HepG2 (cell line): ENCODE data around the gene RAB17. TPM values are rescaled to one million over a fixed set of nuclear protein-coding genes. Genes with fewer than 3 reads are reported as not detected.

Experiments used
- AGO1 ChIP-seq: fragments of 200-400 bp; formaldehyde crosslinking; IDR thresholded peaks from 2 replicates; pipeline ENCODE4 v1.6.1; 2017; ENCODE audit warnings: mild to moderate bottlenecking, low read depth, low read length, moderate library complexity; ENCODE audit not compliant: poor library complexity, severe bottlenecking
- CENPT ChIP-seq: sonication (generic); formaldehyde crosslinking; IDR thresholded peaks from 2 replicates; pipeline ENCODE4 v1.8.0; 2022; ENCODE audit warnings: low read depth, mild to moderate bottlenecking, moderate library complexity, missing genetic modification reagents
- ETV6 ChIP-seq: sonication (generic); formaldehyde crosslinking; conservative IDR thresholded peaks from 2 replicates; pipeline ENCODE4 v1.4.0; 2020; ENCODE audit warnings: missing genetic modification reagents
- HMG20B ChIP-seq: conservative IDR thresholded peaks from 2 replicates; pipeline ENCODE4 v1.6.1; 2016; ENCODE audit warnings: missing genetic modification reagents, missing compliant biosample characterization
- NFRKB ChIP-seq: fragments of 450-650 bp; IDR thresholded peaks from 2 replicates; pipeline ENCODE4 v1.6.1; 2017
- PHF8 ChIP-seq: sonication (generic); formaldehyde crosslinking; IDR thresholded peaks from 2 replicates; pipeline ENCODE4 v1.5.0; 2020; ENCODE audit warnings: missing genetic modification reagents
- POLR2G ChIP-seq: fragments of 200-400 bp; formaldehyde crosslinking; IDR thresholded peaks from 2 replicates; pipeline ENCODE4 v1.6.1; 2018; ENCODE audit warnings: mild to moderate bottlenecking, low read depth, low read length, moderate library complexity
- SRF ChIP-seq: IDR thresholded peaks from 2 replicates; pipeline ENCODE4 v1.6.1; 2011; ENCODE audit warnings: mild to moderate bottlenecking, low read depth, low read length, moderate library complexity
- SRSF1 ChIP-seq: fragments of 200-400 bp; formaldehyde crosslinking; optimal IDR thresholded peaks from 2 replicates; pipeline ENCODE3; 2017; ENCODE audit warnings: mild to moderate bottlenecking, low read depth, low read length, moderate library complexity
- ZNF263 ChIP-seq: sonication (generic); formaldehyde crosslinking; IDR thresholded peaks from 2 replicates; pipeline ENCODE4 v1.4.0; 2020; ENCODE audit warnings: missing genetic modification reagents
- ZNF292 ChIP-seq: sonication (generic); formaldehyde crosslinking; IDR thresholded peaks from 2 replicates; pipeline ENCODE4 v1.8.1; 2022; ENCODE audit warnings: mild to moderate bottlenecking, low read depth, missing genetic modification reagents, borderline replicate concordance
- ZNF33A ChIP-seq: sonication (generic); formaldehyde crosslinking; IDR thresholded peaks from 2 replicates; pipeline ENCODE4 v1.5.1; 2020; ENCODE audit warnings: missing genetic modification reagents, mild to moderate bottlenecking, moderate library complexity, borderline replicate concordance
- ZNF431 ChIP-seq: sonication (generic); formaldehyde crosslinking; IDR thresholded peaks from 2 replicates; pipeline ENCODE4 v1.9.0; 2022; ENCODE audit warnings: missing genetic modification reagents, low read depth, mild to moderate bottlenecking, borderline replicate concordance
- ZNF720 ChIP-seq: sonication (generic); formaldehyde crosslinking; IDR thresholded peaks from 2 replicates; pipeline ENCODE4 v1.4.0; 2020; ENCODE audit warnings: missing genetic modification reagents
- polyA plus RNA-seq, 8 experiments: library from polyadenylated mRNA; depleted of rRNA in 3 of 8; stranded (reverse) in 7 of 8; unstranded in 1 of 8; fragments of >200 nt; fragmentation: Illumina TruSeq in 4 of 8; extraction: Trizol in 4 of 8; gene quantifications; 2 replicates each; pipeline versions ENCODE4 v1.2.1 to v1.2.3, GENCODE V29; 2011 to 2016; ENCODE audit warnings: low read depth in 4 of 8, missing spikeins in 1 of 8, mixed read lengths in 1 of 8; ENCODE audit not compliant: insufficient read depth in 1 of 8
- total RNA-seq, 5 experiments: library from RNA; depleted of rRNA; stranded (reverse); fragments of >200 nt; fragmentation: Illumina TruSeq; extraction: Trizol; gene quantifications; 2 replicates each; pipeline ENCODE4 v1.2.3, GENCODE V29; 2016; ENCODE audit warnings: low read depth in 1 of 5
- TF ChIP-seq, protein P1 (sequence below): sonication (generic); formaldehyde crosslinking; IDR thresholded peaks from 2 replicates; pipeline ENCODE4 v1.8.1; 2023; ENCODE audit warnings: mild to moderate bottlenecking, inconsistent platforms, moderate library complexity, missing genetic modification reagents, borderline replicate concordance
- TF ChIP-seq, protein P2 (sequence below): IDR thresholded peaks from 2 replicates; pipeline ENCODE4 v1.6.1; 2016; ENCODE audit warnings: low read depth, borderline replicate concordance
- TF ChIP-seq, protein P3 (sequence below): sonication (generic); formaldehyde crosslinking; IDR thresholded peaks from 2 replicates; pipeline ENCODE4 v1.4.0; 2020; ENCODE audit warnings: missing genetic modification reagents
- TF ChIP-seq, protein P4 (sequence below): IDR thresholded peaks from 2 replicates; pipeline ENCODE4 v1.4.0; 2020; ENCODE audit warnings: mild to moderate bottlenecking, missing genetic modification reagents

RAB17 gene
- total and polyA plus RNA-seq, 2 of the 13 experiments (the other 11 are each of a cell fraction or from before 2014, with no cell fraction given), result 68.0 to 124 TPM

DNA sequence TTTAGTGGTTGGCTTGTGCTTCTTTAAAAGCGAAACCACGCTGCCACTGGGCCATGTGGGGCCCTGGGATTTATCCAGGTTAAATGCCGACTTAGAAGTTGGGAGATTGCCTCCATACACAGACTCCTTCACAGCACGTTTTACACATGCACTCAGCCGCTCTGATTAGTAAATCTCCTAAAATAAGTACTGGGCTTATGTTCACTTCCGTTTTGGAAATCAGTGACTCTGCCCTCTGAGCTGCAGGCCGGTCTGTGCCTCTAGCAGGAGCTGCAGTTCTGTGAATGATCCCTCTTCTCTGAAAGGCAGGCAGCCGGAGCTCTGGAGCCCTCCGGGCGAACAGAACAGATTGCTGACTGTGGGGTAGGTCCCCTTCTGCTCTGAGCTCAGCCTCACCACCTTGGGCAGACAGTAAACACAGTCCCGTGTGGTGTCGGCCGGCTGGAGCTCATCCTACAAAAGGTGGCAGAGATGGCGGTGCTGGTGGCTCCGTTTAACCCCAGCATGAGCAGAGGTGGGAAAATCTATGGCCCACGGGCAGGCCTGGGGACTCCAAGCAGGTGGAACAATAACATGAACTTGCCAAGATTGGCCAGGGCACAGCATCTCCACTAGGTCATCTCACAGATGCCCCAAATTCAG, 9.8 kb upstream of the RAB17 start (continued):
- TF ChIP-seq, protein P1, sequence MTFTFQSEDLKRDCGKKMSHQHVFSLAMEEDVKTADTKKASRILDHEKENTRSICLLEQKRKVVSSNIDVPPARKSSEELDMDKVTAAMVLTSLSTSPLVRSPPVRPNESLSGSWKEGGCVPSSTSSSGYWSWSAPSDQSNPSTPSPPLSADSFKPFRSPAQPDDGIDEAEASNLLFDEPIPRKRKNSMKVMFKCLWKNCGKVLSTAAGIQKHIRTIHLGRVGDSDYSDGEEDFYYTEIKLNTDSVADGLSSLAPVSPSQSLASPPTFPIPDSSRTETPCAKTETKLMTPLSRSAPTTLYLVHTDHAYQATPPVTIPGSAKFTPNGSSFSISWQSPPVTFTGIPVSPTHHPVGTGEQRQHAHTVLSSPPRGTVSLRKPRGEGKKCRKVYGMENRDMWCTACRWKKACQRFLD, result 0 out of 2 replicates have a peak, but pooled peaks have one; percentile 66
- TF ChIP-seq, protein P2, sequence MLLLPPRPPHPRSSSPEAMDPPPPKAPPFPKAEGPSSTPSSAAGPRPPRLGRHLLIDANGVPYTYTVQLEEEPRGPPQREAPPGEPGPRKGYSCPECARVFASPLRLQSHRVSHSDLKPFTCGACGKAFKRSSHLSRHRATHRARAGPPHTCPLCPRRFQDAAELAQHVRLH (CRISPR knock-in tag), result peak; percentile 62; the same call in 1 of the 2 replicates
- TF ChIP-seq ETV6 (no peak), POLR2G (peak; percentile 75), CENPT (CRISPR knock-in tag) (no peak), SRF (no peak), ZNF292 (CRISPR knock-in tag) (peak; percentile 70; the same call in 1 of the 2 replicates), NFRKB (no peak), ZNF720 (CRISPR knock-in tag) (no peak), ZNF263 (CRISPR knock-in tag) (peak; percentile 33; the same call in 1 of the 2 replicates), PHF8 (CRISPR knock-in tag) (peak; percentile 29; the same call in 1 of the 2 replicates), AGO1 (no peak), HMG20B (CRISPR knock-in tag) (peak; percentile 63), SRSF1 (no peak), ZNF33A (CRISPR knock-in tag) (no peak), ZNF431 (CRISPR knock-in tag) (no peak)
- TF ChIP-seq, protein P3, sequence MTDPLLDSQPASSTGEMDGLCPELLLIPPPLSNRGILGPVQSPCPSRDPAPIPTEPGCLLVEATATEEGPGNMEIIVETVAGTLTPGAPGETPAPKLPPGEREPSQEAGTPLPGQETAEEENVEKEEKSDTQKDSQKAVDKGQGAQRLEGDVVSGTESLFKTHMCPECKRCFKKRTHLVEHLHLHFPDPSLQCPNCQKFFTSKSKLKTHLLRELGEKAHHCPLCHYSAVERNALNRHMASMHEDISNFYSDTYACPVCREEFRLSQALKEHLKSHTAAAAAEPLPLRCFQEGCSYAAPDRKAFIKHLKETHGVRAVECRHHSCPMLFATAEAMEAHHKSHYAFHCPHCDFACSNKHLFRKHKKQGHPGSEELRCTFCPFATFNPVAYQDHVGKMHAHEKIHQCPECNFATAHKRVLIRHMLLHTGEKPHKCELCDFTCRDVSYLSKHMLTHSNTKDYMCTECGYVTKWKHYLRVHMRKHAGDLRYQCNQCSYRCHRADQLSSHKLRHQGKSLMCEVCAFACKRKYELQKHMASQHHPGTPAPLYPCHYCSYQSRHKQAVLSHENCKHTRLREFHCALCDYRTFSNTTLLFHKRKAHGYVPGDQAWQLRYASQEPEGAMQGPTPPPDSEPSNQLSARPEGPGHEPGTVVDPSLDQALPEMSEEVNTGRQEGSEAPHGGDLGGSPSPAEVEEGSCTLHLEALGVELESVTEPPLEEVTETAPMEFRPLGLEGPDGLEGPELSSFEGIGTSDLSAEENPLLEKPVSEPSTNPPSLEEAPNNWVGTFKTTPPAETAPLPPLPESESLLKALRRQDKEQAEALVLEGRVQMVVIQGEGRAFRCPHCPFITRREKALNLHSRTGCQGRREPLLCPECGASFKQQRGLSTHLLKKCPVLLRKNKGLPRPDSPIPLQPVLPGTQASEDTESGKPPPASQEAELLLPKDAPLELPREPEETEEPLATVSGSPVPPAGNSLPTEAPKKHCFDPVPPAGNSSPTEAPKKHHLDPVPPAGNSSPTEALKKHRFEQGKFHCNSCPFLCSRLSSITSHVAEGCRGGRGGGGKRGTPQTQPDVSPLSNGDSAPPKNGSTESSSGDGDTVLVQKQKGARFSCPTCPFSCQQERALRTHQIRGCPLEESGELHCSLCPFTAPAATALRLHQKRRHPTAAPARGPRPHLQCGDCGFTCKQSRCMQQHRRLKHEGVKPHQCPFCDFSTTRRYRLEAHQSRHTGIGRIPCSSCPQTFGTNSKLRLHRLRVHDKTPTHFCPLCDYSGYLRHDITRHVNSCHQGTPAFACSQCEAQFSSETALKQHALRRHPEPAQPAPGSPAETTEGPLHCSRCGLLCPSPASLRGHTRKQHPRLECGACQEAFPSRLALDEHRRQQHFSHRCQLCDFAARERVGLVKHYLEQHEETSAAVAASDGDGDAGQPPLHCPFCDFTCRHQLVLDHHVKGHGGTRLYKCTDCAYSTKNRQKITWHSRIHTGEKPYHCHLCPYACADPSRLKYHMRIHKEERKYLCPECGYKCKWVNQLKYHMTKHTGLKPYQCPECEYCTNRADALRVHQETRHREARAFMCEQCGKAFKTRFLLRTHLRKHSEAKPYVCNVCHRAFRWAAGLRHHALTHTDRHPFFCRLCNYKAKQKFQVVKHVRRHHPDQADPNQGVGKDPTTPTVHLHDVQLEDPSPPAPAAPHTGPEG, result 0 out of 2 replicates have a peak, but pooled peaks have one; percentile 35
- TF ChIP-seq, protein P4, sequence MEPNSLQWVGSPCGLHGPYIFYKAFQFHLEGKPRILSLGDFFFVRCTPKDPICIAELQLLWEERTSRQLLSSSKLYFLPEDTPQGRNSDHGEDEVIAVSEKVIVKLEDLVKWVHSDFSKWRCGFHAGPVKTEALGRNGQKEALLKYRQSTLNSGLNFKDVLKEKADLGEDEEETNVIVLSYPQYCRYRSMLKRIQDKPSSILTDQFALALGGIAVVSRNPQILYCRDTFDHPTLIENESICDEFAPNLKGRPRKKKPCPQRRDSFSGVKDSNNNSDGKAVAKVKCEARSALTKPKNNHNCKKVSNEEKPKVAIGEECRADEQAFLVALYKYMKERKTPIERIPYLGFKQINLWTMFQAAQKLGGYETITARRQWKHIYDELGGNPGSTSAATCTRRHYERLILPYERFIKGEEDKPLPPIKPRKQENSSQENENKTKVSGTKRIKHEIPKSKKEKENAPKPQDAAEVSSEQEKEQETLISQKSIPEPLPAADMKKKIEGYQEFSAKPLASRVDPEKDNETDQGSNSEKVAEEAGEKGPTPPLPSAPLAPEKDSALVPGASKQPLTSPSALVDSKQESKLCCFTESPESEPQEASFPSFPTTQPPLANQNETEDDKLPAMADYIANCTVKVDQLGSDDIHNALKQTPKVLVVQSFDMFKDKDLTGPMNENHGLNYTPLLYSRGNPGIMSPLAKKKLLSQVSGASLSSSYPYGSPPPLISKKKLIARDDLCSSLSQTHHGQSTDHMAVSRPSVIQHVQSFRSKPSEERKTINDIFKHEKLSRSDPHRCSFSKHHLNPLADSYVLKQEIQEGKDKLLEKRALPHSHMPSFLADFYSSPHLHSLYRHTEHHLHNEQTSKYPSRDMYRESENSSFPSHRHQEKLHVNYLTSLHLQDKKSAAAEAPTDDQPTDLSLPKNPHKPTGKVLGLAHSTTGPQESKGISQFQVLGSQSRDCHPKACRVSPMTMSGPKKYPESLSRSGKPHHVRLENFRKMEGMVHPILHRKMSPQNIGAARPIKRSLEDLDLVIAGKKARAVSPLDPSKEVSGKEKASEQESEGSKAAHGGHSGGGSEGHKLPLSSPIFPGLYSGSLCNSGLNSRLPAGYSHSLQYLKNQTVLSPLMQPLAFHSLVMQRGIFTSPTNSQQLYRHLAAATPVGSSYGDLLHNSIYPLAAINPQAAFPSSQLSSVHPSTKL, result 0 out of 2 replicates have a peak, but pooled peaks have one; percentile 46
